CD4-positive, alpha-beta T cell treated with Interleukin-2 at 100 ng/mL for 4 hours (primary cell): ENCODE data around the gene KLF15.

Experiments used
- DNase-seq: peaks from one replicate; pipeline ENCODE4 v3.0.0-alpha.2; 2020; ENCODE audit warnings: low spot score

The KLF15 gene

GRCh38 chr3:126360714-126361060 lies 3.5 kb upstream of the KLF15 start:
- DNase-seq = no peak

- DNase-seq = no peak
Measured at GRCh38 chr3:126360046-126360713, 3.0 kb upstream of the KLF15 start.

DNA sequence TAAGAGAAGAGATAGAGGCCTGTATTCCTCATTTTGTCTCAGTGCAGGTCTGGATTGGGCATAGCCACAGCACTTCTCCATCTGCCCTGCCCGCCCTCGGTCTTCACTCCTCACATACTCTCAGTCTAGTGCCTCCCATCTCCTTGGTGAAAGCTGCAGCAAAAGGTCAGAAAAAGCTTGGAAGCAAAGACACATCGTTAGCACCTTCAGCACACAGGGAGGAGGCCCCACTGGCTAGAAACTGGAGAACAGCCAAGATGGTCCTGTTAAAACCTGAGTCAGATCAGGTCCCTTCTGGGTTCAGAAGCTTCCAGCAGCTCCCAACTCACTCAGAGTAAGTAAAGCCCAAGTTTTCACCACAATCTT lies 1.6 kb upstream of the KLF15 start:
- no peak for DNase-seq

GRCh38 chr3:126358038-126358815 lies 1.0 kb upstream of the KLF15 start:
- no peak for DNase-seq

DNA sequence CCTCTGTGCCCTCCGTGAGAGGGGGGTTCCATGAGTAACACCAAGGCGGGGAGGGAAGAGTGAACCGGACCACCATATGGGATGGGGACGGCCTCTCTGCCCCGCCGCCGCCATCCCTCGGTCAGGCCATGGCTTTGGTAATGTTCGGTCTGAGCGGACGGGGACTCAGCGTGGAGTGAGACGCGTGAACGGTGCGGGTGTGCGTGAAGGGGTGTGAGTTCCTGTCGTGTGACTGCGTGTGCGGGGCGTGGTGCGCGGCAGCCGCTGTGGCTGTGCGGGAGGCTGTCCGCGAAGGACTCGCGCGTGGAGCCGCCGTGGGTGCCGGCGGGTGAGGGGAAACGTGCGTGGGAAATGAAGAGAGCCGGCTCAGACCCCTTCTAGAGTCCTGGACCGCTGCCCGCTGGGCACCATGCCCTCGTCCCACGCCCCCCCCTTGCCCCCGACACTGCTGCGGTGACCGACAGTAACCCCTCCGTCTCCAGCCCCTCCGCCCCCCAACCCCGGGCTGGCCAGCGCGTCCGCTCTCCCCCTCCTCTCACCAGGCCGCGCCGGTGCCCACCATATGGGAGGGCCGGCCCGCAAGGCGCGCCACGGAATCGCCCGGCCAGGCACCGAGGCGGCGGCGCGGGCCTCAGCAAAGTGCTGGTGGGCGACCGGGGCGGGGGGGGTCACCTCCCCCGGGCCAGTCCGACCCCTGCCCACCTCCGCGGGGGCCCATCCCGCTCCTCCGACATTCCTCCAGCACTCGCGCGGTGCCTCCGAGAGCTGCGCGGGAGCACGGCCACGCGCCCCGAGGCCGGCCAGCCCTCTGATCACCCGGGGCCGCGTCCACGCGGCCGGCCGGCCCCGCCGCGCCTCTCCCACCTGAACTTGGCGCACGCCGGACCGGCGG lies 589 bp downstream of the KLF15 start:
- no peak for DNase-seq

- DNase-seq = no peak
Measured at GRCh38 chr3:126355777-126356372, 1.3 kb downstream of the KLF15 start.

DNA sequence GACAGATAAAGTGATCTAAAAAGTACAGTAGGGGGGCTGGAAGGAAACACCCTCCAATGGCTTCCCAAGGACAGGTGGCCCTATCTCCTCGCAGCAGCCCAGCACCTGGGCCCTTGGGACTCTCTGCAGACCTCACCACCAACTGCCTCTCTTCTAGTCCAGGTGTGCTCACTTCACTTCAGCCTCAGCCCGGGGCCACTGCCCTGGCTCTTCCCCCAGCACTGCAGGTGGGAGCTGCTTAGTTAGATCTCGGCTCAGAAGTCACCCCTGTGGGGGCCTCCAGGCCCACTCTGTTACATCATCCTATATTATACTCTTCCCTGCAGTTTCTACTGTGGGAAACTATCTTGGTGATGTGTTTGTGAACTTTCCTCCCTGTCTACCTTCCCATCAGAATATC lies 2.0 kb downstream of the KLF15 start:
- no peak for DNase-seq

DNA sequence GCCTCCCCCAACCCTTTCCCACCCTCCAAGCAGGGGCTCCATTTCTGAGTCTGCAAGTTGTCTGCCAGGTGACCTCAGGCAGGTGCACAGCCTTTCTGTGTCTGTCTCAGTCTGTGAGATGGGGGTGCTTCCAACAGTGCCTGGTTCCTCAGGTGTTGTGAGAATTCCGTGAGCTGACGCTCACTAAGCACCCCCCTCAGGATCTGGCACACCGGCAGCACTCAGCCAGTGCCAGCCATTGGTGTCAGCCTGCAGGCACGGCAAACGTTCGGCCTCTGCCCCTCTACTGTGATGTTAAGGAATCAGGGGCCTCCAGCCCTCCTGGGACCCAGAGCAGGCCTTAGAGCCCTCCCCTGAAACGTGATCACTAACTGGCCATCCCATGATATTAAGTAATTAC lies 2.4 kb downstream of the KLF15 start:
- no peak for DNase-seq

- DNase-seq = no peak
Measured at GRCh38 chr3:126353694-126354321, 3.4 kb downstream of the KLF15 start.

GRCh38 chr3:126352476-126353454 lies 4.4 kb downstream of the KLF15 start:
- no peak for DNase-seq

DNA sequence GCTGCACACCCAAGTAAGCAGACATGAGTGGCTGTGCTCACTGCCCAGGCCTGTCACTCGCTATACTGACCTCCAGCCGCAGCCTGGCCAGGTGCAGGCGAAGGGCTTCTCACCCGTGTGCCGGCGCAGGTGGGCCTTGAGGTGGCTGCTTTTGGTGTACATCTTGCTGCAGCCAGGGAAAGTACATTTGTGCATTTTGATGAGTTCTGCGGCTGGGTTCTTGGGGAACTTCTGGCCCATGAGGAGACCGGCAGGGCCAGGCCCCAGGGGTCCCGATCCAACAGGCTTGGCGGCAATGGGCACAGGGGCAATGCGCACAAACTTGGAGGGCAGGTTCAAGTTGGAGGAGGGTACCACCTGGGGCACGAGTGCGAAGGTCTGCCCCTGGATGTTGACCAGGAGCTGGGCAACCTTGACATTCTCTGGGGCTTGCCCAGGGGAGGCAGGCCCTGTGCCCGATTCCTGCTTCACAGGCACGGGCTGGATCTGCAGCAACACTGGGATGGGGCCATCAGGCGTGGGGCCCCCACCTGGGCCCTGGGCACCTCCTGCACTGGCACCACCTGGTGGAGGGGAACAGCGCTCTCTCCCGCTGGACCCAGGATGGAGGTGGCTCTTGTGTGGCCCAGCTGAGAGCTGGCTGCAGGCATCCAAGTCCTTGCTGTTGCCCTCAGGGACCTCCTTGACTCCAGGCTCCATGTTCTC lies 5.3 kb downstream of the KLF15 start:
- no peak for DNase-seq

DNA sequence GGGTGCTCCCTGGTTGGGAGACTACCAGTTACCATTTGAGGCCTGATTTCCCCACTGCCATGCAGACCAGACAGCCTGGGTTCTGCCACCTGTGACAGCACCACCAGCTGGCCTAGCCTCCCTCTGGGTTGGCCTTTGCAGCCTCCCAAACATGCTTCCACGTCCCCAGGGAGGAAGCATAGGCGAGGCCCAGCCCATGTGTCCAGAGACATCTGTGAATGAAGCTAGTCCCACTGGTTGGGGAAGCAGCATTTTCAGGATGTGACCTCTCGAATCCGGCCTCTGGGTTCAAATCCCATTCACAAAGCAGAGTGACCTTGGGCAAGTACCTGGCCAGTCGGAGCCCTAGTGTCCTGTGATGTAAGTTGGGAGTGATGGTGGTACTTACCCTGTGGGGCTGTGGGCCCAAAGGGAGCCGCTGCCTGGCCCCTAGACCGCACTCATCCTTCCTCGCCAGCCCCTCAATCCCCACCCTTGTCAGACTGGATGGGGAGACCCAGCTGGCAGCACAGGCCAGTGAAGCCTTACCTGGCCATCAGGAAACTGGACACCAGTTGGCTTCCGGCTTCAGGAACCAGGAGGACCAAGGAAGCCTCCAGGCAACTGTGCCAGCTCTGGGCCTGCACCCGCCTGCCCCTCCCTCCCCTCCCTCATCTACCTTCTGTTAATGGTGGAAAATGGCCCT lies 6.0 kb downstream of the KLF15 start:
- no peak for DNase-seq

GRCh38 chr3:126350502-126351085 lies 6.6 kb downstream of the KLF15 start:
- DNase-seq = no peak

DNA sequence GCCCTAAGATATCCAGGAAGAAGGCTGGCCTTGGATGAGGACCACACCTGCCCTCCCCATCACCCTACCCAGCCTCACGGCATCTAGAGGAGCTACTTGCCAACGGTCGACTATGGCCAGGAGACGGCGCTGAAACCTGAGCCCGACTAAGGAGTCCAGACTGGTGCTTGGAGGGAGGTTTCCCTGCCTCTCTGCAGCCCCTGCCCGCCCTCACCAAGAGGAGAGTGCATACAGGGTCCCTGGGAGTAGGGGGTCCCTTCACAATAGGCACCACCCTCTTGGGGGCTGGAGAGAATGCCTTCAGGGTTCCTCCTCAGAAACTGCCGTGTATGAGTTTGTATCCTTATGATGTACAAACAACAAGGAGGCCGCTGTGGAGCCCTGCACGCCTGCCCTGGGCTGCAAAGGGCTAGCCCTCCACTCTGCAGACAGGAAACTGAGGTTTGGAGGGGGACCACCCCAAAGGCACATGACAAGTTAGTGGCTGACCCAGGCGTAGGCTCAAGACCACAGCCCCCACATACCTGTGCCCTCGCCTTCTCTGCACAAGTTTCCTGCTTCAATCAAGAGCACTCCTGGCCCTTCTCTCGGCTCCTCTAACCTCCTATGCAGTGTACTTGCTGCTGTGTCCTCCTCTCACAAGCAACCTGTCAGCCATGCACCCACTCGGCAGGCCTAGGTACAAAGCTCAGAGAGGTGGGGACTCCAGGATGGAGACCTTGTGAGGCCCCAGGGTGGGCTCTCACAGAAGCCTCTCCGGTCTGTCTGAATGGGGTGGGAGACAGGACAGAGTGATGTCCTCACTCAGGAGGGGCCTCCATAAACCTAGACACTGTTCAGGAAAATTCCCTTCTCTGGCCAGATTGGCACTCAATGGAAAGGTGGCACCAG lies 7.4 kb downstream of the KLF15 start:
- DNase-seq = no peak

DNA sequence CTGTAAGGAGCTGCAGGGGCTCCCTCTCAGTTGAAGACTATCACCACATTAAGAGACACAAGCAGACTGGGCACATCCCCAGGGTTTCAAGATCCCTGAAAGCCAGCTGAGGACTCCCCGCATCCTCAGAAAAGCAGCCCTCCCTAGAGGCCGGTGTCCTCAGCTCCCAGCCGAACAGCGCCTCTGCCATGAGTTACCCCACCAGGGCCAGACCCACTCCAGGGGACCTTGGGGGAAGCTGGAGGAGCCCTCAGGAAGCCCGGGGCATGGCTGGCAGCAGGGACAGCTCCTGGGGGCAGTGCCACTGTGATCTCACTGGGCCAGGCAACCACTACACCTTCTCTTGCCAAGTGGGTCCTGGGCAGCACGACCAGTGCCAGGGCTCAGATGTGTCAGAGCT lies 8.1 kb downstream of the KLF15 start:
- DNase-seq = no peak

- no peak for DNase-seq
Measured at GRCh38 chr3:126348308-126348920, 8.8 kb downstream of the KLF15 start.

- DNase-seq = no peak
Measured at GRCh38 chr3:126347543-126348161, 9.6 kb downstream of the KLF15 start.
